Endometrium (tissue), 2 donors: ENCODE data around the gene DENND6B.
"Not testable (repeated sequence)": the region's sequence is repeated elsewhere in the genome, so short reads cannot be mapped to it uniquely, and the experiment has no call there.

ENCODE experiments used
- FAIRE-seq: peaks from 2 replicates; lab custom pipeline; 2012; peaks lifted over from hg19 to GRCh38; lab: Jason Lieb, UNC
- donor health status: control.
- donor health status: control.

Gene DENND6B

GRCh38 chr22:50273352-50273751 is 53.5 kb downstream of the DENND6B start:
- FAIRE-seq = not testable (repeated sequence)

- FAIRE-seq = no peak
Observed at GRCh38 chr22:50272044-50272802, 54.6 kb downstream of the DENND6B start.

GRCh38 chr22:50271519-50271970 is 55.3 kb downstream of the DENND6B start:
- FAIRE-seq = no peak

- FAIRE-seq = no peak
Observed at GRCh38 chr22:50270666-50271394, 56.0 kb downstream of the DENND6B start.

- no peak for FAIRE-seq
Observed at GRCh38 chr22:50269970-50270665, 56.7 kb downstream of the DENND6B start, which contains the start of gene MAPK11. MAPK11 (minus strand) TSS chr22:50270380; CDS start chr22:50270292, 88 bp downstream.

- no peak for FAIRE-seq
Observed at GRCh38 chr22:50269573-50269969, 57.2 kb downstream of the DENND6B start.

GRCh38 chr22:50268655-50269113 is 58.1 kb downstream of the DENND6B start:
- no peak for FAIRE-seq

- no peak for FAIRE-seq
Observed at GRCh38 chr22:50267591-50268390, 59.0 kb downstream of the DENND6B start.

GRCh38 chr22:50266994-50267393 is 59.8 kb downstream of the DENND6B start:
- no peak for FAIRE-seq

- FAIRE-seq = no peak
Observed at GRCh38 chr22:50264946-50265669, 61.7 kb downstream of the DENND6B start.

GRCh38 chr22:50264104-50264745 is 62.6 kb downstream of the DENND6B start:
- no peak for FAIRE-seq

GRCh38 chr22:50262973-50263617 is 63.7 kb downstream of the DENND6B start:
- no peak for FAIRE-seq

GRCh38 chr22:50262460-50262911 is 64.3 kb downstream of the DENND6B start:
- no peak for FAIRE-seq

- no peak for FAIRE-seq
Observed at GRCh38 chr22:50261615-50262459, 65.0 kb downstream of the DENND6B start, which contains the start of gene MAPK12. MAPK12 (minus strand) TSS chr22:50261683; CDS start chr22:50261509, 174 bp downstream.

GRCh38 chr22:50260801-50261614 is 65.8 kb downstream of the DENND6B start:
- no peak for FAIRE-seq

- no peak for FAIRE-seq
Observed at GRCh38 chr22:50260434-50260800, 66.4 kb downstream of the DENND6B start.

GRCh38 chr22:50259302-50259701 is 67.5 kb downstream of the DENND6B start:
- FAIRE-seq = no peak
